ENCODE results near the gene CCDC178.

DNA sequence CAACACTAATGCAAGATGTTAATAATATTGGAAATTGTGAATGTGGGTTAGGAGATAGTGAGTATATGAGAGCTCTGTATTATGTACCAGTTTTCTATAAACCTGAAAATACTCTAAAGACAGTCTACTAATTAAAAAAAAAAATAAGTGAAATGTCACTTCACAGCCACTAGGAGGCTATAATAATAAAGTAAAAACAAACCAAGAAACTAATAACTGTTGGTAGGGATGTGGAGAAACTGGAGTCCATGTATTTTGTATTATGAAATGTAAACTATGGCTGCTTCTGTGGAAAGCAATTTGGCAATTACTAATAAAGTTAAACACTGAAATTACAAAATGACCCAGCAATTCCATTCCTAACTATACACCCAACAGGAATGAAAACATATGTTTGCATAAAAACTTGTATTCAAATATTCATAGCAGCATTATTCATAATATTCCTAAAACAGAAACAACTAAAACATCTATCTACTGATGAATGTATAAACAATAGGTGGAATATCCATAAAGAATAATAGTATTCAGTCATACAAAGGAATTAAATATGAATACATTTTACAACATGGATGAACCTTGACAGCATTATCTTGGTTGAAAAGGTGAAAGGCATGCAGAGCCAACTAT lies 36.2 kb downstream of the CCDC178 start:
- TF ChIP-seq, protein P1, sequence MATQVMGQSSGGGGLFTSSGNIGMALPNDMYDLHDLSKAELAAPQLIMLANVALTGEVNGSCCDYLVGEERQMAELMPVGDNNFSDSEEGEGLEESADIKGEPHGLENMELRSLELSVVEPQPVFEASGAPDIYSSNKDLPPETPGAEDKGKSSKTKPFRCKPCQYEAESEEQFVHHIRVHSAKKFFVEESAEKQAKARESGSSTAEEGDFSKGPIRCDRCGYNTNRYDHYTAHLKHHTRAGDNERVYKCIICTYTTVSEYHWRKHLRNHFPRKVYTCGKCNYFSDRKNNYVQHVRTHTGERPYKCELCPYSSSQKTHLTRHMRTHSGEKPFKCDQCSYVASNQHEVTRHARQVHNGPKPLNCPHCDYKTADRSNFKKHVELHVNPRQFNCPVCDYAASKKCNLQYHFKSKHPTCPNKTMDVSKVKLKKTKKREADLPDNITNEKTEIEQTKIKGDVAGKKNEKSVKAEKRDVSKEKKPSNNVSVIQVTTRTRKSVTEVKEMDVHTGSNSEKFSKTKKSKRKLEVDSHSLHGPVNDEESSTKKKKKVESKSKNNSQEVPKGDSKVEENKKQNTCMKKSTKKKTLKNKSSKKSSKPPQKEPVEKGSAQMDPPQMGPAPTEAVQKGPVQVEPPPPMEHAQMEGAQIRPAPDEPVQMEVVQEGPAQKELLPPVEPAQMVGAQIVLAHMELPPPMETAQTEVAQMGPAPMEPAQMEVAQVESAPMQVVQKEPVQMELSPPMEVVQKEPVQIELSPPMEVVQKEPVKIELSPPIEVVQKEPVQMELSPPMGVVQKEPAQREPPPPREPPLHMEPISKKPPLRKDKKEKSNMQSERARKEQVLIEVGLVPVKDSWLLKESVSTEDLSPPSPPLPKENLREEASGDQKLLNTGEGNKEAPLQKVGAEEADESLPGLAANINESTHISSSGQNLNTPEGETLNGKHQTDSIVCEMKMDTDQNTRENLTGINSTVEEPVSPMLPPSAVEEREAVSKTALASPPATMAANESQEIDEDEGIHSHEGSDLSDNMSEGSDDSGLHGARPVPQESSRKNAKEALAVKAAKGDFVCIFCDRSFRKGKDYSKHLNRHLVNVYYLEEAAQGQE (IDR thresholded peaks at IDR 0.05; ENCODE audit: insufficient replicate concordance, low read depth): no peak
- TF ChIP-seq, protein P2, sequence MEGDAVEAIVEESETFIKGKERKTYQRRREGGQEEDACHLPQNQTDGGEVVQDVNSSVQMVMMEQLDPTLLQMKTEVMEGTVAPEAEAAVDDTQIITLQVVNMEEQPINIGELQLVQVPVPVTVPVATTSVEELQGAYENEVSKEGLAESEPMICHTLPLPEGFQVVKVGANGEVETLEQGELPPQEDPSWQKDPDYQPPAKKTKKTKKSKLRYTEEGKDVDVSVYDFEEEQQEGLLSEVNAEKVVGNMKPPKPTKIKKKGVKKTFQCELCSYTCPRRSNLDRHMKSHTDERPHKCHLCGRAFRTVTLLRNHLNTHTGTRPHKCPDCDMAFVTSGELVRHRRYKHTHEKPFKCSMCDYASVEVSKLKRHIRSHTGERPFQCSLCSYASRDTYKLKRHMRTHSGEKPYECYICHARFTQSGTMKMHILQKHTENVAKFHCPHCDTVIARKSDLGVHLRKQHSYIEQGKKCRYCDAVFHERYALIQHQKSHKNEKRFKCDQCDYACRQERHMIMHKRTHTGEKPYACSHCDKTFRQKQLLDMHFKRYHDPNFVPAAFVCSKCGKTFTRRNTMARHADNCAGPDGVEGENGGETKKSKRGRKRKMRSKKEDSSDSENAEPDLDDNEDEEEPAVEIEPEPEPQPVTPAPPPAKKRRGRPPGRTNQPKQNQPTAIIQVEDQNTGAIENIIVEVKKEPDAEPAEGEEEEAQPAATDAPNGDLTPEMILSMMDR (IDR thresholded peaks at IDR 0.05; ENCODE audit: insufficient read depth, low read length): peak; percentile 9

Measured in HL-60 (cell line).